ENCODE results near the gene SYTL5.

The SYTL5 gene

GRCh38 chrX:38089173-38089982, 83.0 kb downstream of the SYTL5 start:
- DNase-seq (ENCODE audit: low read depth in 2 of 2), result no peak

DNA sequence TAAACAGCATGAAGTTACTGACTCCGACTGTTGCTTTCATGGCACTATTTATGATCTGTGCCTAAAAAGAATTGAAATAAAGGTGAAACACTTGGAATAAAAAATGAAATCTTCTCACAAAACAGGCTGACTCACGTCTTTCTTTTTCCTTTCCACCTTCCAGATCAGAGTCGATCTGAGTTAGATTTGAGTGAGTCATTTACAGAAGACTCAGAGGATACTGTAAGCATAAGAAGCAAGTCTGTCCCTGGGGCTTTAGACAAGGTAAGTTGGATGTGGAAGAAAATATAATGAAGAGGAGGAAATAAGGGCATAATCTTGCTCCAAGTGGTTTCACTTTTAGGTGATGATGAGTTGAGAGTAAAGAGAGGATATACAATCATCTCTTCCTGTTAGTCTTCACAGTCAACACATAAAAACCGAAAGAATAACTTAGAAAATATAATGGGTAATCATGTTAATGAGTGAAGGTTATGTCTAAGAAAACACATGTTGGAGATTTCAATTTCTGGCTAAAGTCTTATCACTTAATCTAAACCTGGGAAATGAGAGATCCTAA, 89.7 kb downstream of the SYTL5 start:
- DNase-seq (ENCODE audit: low read depth in 2 of 2), result no peak

- DNase-seq (ENCODE audit: low read depth in 2 of 2), result no peak
These were observed 93.3 kb downstream of the SYTL5 start for GRCh38 chrX:38099688-38100087.

- DNase-seq (ENCODE audit: low read depth in 2 of 2), result no peak
These were observed 95.9 kb downstream of the SYTL5 start for GRCh38 chrX:38102240-38102639.

- no peak for DNase-seq (ENCODE audit: low read depth in 2 of 2)
These were observed 96.5 kb downstream of the SYTL5 start for GRCh38 chrX:38102875-38103274.

- no peak for DNase-seq (ENCODE audit: low read depth in 2 of 2)
These were observed 97.8 kb downstream of the SYTL5 start for GRCh38 chrX:38103857-38104812.

- DNase-seq (ENCODE audit: low read depth in 2 of 2), result no peak
These were observed 98.9 kb downstream of the SYTL5 start for GRCh38 chrX:38105216-38105725.

DNA sequence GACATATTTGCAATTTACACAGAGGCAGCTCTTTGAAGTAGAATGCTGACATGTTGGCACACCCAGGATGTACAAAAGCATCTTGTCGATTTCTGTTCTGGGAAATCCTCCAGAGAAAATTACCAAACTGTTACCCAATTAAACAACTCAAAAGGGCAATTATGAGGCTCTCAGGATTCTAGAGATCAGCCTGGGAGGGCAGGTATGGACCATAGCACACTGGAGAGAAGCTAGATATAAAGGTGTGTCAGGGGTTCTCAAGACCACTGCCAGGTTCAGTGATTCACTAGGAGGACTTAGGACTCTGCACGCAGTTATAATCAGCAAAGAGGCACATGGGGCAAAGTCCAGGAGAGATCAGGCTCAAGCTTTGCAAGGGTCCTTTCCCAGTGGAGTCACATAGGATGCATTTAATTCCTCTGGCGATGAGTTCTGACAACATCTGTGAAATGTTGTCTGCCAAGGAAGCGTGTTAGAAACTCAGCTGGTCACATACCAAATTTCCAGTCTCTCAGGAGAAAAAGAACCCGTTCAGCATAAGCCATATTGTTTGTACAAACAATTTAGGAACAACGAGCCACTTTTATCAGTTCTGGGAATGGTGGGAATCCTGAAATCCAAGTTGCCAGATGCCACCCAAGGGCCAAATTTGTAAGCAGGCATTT, 100.8 kb downstream of the SYTL5 start:
- no peak for DNase-seq (ENCODE audit: low read depth in 2 of 2)

DNA sequence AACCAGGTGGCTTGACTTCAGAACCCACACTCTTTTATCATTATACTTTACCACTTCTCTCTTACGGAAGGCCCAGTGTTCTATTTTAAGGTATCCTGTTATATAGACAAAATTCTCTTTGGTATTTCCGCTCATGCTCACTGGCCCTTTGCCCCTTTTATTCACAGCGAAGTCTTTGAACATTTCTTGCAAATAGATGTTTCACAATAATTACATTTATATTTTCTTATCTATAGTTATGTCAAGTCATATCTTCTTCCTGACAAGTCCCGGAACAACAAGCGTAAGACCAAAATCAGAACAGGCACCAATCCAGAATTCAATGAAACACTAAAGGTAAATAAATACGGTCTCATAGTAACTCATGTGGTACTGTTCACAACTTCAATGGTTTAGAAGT, 102.0 kb downstream of the SYTL5 start:
- DNase-seq (ENCODE audit: low read depth in 2 of 2), result no peak

DNA sequence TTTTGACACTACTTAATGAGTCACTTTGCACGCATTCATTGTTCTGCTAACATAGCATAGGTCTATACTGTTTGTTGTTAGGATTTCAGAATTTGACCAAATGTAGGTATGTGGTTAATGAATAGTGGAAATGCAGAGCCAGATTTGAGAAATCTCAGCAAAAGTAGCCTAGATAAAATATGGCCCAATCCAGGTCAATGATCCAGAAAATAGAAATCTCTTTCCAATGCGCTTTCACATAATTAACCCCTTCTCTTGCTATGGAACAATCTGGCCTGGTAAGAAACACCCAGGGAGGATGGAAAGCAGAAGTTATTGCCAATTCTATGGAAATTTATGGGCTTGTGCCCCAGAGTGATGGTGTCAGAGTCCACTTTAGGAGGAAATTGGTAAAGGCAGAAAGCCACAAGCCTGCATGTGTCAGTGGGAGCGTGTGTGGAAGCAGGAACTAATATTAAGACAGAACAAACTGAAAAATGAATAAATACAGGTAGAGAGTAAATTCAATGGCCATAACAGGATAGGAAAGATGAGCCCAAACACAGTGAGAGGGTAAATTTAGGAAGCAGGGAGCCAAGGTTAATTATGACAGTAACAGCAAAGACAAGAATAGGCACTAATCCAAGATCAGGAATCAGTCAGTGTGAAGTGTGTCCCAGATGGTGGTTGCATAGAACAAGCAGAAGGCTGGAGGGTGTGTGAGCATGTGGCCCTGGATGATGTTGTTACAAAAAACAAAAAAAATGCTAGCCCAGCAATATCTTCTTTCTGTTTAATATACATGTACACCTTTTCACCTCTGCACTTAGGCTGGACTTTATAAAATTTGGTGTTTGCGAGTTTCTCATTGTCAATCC, 102.9 kb downstream of the SYTL5 start:
- no peak for DNase-seq (ENCODE audit: low read depth in 2 of 2)

GRCh38 chrX:38110231-38110630, 103.9 kb downstream of the SYTL5 start:
- DNase-seq (ENCODE audit: low read depth in 2 of 2), result no peak

- DNase-seq (ENCODE audit: low read depth in 2 of 2), result no peak
These were observed 104.8 kb downstream of the SYTL5 start for GRCh38 chrX:38111196-38111595.

DNA sequence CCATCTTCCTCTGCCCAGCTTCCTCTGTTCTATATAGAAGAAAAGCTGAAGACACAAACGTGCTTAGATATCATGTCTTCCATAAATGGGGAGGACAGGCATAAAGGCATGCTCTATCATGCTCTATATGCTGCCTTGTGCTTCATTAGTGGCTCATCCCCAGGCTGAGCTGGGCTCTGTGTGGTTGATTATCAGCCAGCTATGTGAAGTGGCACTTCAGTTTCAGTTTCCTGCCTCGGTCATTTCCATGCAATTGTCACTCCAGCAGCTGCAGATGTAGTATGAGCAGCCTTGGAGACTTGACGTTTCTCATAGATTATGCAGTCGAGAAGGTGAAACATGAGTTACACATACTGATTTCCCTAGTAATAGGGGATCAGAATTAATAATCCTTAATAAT, 106.2 kb downstream of the SYTL5 start:
- DNase-seq (ENCODE audit: low read depth in 2 of 2), result no peak

GRCh38 chrX:38116706-38117105, 110.4 kb downstream of the SYTL5 start:
- no peak for DNase-seq (ENCODE audit: low read depth in 2 of 2)

DNA sequence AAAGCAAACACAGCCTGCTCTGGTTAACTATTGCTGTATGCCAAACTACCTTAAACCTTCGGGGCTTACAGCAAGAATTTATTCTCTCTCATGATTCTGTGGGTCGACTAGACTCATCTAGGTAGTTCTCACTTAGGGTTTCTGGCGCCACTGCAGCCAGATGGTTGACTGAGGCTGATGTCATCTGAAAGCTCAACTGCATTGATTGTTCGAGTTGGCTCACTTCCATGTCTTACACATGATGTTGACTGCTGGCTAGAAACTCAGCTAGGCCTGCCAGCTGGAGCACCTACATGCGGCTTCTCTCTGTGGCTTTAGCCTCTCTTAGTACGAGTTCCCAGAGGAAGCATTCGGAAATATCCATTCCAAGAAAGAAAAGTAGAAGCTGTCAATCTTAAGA, 111.1 kb downstream of the SYTL5 start:
- no peak for DNase-seq (ENCODE audit: low read depth in 2 of 2)

GRCh38 chrX:38124000-38124399, 117.6 kb downstream of the SYTL5 start:
- DNase-seq (ENCODE audit: low read depth in 2 of 2), result no peak

DNA sequence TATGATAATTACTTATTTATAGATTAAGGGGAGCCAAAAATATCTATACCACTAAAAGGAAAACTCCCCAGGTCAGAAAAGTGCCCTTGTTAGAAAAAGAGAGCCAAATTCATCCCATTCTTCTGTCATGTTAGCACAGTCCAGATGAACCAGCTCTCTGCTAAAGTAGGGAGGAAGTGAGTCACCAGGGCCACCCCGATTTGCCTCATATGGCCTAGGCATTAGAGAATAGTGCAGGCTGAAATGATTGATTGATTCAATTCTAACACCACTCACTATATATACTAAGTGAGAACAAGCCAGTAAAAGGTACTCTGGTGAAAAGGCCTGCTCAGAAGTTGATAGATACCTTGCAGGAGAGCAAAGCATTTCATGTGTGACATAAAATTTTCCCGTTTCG, 119.8 kb downstream of the SYTL5 start:
- DNase-seq (ENCODE audit: low read depth in 2 of 2), result no peak

- DNase-seq (ENCODE audit: low read depth in 2 of 2), result no peak
These were observed 121.6 kb downstream of the SYTL5 start for GRCh38 chrX:38127961-38128360.

GRCh38 chrX:38129366-38129765, 123.0 kb downstream of the SYTL5 start:
- DNase-seq (ENCODE audit: low read depth in 2 of 2), result no peak

DNA sequence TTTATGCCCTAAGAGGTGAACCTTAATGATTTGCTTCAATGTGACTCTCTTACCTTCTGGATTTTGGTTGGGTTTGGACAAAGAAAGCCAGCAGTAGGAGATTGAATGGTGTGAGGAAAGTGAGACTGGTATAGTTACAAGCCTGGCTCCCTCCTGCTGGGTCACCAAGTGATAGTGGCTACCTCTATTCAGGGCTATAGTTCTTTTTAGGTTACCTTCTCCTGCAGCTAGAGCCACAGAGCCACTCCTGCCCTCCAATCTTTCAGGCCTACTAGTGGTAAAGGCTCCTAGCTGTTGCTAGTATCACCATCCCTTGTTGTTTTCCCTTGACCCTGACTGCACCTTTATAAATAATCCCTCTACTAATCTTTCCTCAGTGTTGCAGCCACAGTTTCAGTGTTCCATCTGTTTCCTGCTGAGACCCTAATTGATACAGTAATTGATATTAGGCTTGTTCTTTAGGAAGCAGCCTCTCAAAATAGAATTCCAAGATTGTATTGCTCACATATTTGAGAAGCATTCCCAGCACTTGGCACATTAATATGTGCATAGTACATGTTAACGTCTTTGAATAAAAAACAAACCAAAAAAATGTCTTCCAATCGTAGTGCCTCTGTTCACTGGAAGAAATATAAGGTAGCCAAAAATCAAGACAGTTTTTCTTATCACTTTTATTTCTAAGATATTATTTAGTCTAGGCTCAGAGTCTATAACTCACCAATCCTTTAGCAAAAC, 132.0 kb downstream of the SYTL5 start:
- no peak for DNase-seq (ENCODE audit: low read depth in 2 of 2)
